Liver (tissue), 9 donors: Measurements from ENCODE around the gene CFP. TPM values are rescaled to one million over a fixed set of nuclear protein-coding genes. Genes with fewer than 3 reads are reported as not detected.

Source experiments
- DNase-seq: peaks from one replicate; pipeline ENCODE4 v3.0.0-alpha.2; 2017; ENCODE audit warnings: low spot score
- H3K27ac ChIP-seq, 2 donors: one replicate each; pipeline ENCODE4 v1.7.0; 2013; ENCODE audit warnings: inconsistent platforms in 2 of 2, low read length in 2 of 2, control low read depth in 1 of 2, low read depth in 1 of 2, mild to moderate bottlenecking in 1 of 2
- H3K27me3 ChIP-seq, 4 donors: one replicate each; pipeline versions ENCODE4 v1.6.1 to v1.7.0; 2013; ENCODE audit warnings: low read length in 3 of 4, inconsistent platforms in 1 of 4, mild to moderate bottlenecking in 1 of 4, moderate library complexity in 1 of 4; ENCODE audit not compliant: control insufficient read depth in 4 of 4, insufficient read depth in 4 of 4
- H3K36me3 ChIP-seq, 4 donors: one replicate each; pipeline versions ENCODE4 v1.6.1 to v1.7.0; 2013; ENCODE audit warnings: low read length in 3 of 4, mild to moderate bottlenecking in 3 of 4, low read depth in 1 of 4, moderate library complexity in 1 of 4; ENCODE audit not compliant: control insufficient read depth in 4 of 4, insufficient read depth in 3 of 4
- H3K4me1 ChIP-seq, 4 donors: one replicate each; pipeline versions ENCODE4 v1.6.1 to v1.7.0; 2013; ENCODE audit warnings: low read length in 3 of 4, mild to moderate bottlenecking in 3 of 4, moderate library complexity in 1 of 4; ENCODE audit not compliant: control insufficient read depth in 4 of 4, insufficient read depth in 4 of 4
- H3K4me3 ChIP-seq, 3 donors: one replicate each; pipeline versions ENCODE4 v1.6.1 to v1.7.0; 2013; ENCODE audit warnings: low read length in 3 of 3, control low read depth in 1 of 3, low read depth in 1 of 3, mild to moderate bottlenecking in 1 of 3
- H3K9ac ChIP-seq, 2 donors: one replicate each; pipeline ENCODE4 v1.7.0; 2013; ENCODE audit warnings: low read length in 2 of 2, mild to moderate bottlenecking in 2 of 2, moderate library complexity in 2 of 2, control low read depth in 1 of 2, low read depth in 1 of 2
- H3K9me3 ChIP-seq, 4 donors: one replicate each; pipeline versions ENCODE4 v1.6.1 to v1.7.0; 2013; ENCODE audit warnings: low read length in 3 of 4; ENCODE audit not compliant: control insufficient read depth in 4 of 4
- FOXA1 ChIP-seq: IDR thresholded peaks from 2 replicates; pipeline ENCODE4 v1.6.1; 2016; ENCODE audit warnings: antibody characterized with exemption
- FOXA2 ChIP-seq: IDR thresholded peaks from 2 replicates; pipeline ENCODE4 v1.6.1; 2016; ENCODE audit warnings: antibody characterized with exemption
- HNF4A ChIP-seq, 2 donors: conservative IDR thresholded peaks; 2 replicates each; pipeline ENCODE4 v1.6.1; 2016; ENCODE audit warnings: antibody characterized with exemption in 2 of 2, mild to moderate bottlenecking in 2 of 2
- HNF4G ChIP-seq: IDR thresholded peaks from 2 replicates; pipeline ENCODE4 v1.6.1; 2016; ENCODE audit warnings: antibody characterized with exemption
- JUND ChIP-seq, 2 donors: IDR thresholded peaks; 2 replicates each; pipeline ENCODE4 v1.6.1; 2016; ENCODE audit warnings: antibody characterized with exemption in 2 of 2
- NR2F2 ChIP-seq: IDR thresholded peaks from 2 replicates; pipeline ENCODE4 v1.6.1; 2016; ENCODE audit warnings: antibody characterized with exemption
- RXRA ChIP-seq, 2 donors: IDR thresholded peaks; 2 replicates each; pipeline ENCODE4 v1.6.1; 2017 to 2018; ENCODE audit warnings: antibody characterized with exemption in 2 of 2, mild to moderate bottlenecking in 1 of 2
- SP1 ChIP-seq: IDR thresholded peaks from 2 replicates; pipeline ENCODE4 v1.6.1; 2018; ENCODE audit warnings: antibody characterized with exemption, mild to moderate bottlenecking
- TAF1 ChIP-seq: conservative IDR thresholded peaks from 2 replicates; pipeline ENCODE4 v1.6.1; 2016; ENCODE audit warnings: antibody characterized with exemption, mild to moderate bottlenecking
- YY1 ChIP-seq: IDR thresholded peaks from 2 replicates; pipeline ENCODE4 v1.6.1; 2016; ENCODE audit warnings: antibody characterized with exemption, mild to moderate bottlenecking
- WGBS: extraction: QIAGEN DNeasy Blood & Tissue Kit; methylation state at CpG from one replicate; pipeline ENCODE4 v1.1.7; 2013; 5-methylcytosine and 5-hydroxymethylcytosine counted together
- polyA plus RNA-seq, 2 donors: library from polyadenylated mRNA; stranded (reverse) in 1 of 2; unstranded in 1 of 2; fragments of 200-250 nt in 1 of 2; fragments of >200 nt in 1 of 2; fragmentation: Nextera tagmentation in 1 of 2; extraction: Ambion mirVana in 1 of 2; gene quantifications; one replicate each; pipeline versions ENCODE4 v1.2.1 to v1.2.3, GENCODE V29; 2013 to 2015
- total RNA-seq, 2 donors: library from RNA; depleted of rRNA; stranded (reverse); fragments of >200 nt; gene quantifications; one replicate each; pipeline ENCODE4 v1.2.3, GENCODE V29; 2014
- TF ChIP-seq, protein P1 (sequence below): IDR thresholded peaks from 2 replicates; pipeline ENCODE4 v1.6.1; 2016; ENCODE audit warnings: antibody characterized with exemption, mild to moderate bottlenecking
- TF ChIP-seq, protein P2 (sequence below): IDR thresholded peaks from 2 replicates; pipeline ENCODE4 v1.6.1; 2016; ENCODE audit warnings: antibody characterized with exemption
- TF ChIP-seq, protein P3 (sequence below): IDR thresholded peaks from 2 replicates; pipeline ENCODE4 v1.6.1; 2016; ENCODE audit warnings: antibody characterized with exemption
- donor health status: healthy.
- donor health status: healthy.
- donor health status: healthy.
- donor health status: healthy.
- donor health status: healthy.

CFP gene
- total and polyA plus RNA-seq, 4 donors = 10.0 to 26.0 (median 16.6) TPM

DNA sequence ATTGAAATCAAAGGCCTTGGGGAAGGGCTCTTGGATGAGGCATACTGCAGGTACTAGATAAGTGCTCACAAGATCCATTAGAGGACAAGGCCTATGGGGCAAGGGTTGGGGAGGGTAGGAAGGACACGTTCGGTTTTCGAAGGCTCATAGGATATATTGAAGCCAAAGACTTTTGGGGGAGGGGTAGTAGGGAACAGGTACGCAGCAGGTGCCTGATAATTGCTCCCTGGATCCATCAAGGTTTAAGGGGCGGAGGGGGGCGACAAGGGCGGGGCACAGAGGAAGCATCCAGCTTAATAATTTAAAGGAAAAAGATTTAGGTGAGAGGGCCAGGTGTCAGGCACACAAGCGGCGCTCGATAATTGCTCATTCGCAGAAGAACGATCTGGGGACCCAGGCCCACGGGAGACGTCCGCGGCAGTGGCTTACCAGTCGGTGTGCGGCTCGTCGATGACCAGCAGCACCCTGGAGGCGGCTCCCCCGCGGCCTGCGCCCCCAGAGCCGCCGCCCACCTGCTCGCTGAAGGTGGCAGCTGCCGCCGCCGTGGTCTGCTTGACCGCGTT lies 10.7 kb downstream of the CFP start:
- no peak for TF ChIP-seq SP1
- no peak for TF ChIP-seq RXRA (IDR thresholded peaks at IDR 0.05)
- TF ChIP-seq HNF4A (conservative IDR thresholded peaks at IDR 0.05) = no peak
- TF ChIP-seq, protein P1, sequence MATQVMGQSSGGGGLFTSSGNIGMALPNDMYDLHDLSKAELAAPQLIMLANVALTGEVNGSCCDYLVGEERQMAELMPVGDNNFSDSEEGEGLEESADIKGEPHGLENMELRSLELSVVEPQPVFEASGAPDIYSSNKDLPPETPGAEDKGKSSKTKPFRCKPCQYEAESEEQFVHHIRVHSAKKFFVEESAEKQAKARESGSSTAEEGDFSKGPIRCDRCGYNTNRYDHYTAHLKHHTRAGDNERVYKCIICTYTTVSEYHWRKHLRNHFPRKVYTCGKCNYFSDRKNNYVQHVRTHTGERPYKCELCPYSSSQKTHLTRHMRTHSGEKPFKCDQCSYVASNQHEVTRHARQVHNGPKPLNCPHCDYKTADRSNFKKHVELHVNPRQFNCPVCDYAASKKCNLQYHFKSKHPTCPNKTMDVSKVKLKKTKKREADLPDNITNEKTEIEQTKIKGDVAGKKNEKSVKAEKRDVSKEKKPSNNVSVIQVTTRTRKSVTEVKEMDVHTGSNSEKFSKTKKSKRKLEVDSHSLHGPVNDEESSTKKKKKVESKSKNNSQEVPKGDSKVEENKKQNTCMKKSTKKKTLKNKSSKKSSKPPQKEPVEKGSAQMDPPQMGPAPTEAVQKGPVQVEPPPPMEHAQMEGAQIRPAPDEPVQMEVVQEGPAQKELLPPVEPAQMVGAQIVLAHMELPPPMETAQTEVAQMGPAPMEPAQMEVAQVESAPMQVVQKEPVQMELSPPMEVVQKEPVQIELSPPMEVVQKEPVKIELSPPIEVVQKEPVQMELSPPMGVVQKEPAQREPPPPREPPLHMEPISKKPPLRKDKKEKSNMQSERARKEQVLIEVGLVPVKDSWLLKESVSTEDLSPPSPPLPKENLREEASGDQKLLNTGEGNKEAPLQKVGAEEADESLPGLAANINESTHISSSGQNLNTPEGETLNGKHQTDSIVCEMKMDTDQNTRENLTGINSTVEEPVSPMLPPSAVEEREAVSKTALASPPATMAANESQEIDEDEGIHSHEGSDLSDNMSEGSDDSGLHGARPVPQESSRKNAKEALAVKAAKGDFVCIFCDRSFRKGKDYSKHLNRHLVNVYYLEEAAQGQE = no peak
- Histone ChIP-seq H3K36me3 (no peaks in the 10 kb centered on the region), H3K4me3 (peak overlapping the region in 1 of 3 donors; percentile 42), H3K9me3 (no peaks in the 10 kb centered on the region), H3K27me3 (no peaks in the 10 kb centered on the region), H3K4me1 (peaks cover 0 to 4% (median 0%) of the 10 kb centered on the region in 4 donors), H3K9ac (no peak overlapping the region), H3K27ac (no peak overlapping the region)
- no peak for DNase-seq
- 35% methylated on average over 32 of the region's 32 CpGs for WGBS

DNA sequence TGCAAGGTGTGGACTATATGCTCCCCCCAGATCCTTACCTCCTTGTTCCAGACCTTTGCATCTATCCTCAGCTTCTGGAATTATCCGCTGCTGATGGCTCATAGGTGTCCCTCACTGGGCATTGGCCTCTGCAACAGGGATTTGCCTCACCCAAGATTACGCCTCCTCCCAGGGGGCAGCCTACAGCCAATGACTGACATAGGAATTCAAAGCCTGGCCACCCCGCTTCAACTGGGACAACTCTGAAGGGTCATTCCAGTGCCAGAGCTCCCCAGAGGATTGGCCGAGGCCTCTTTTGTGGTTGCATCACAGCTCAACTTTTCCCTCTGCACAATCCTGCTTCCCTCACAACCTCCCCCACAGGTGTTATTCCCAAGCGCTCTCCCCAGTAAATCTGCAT lies 15.1 kb downstream of the CFP start:
- Histone ChIP-seq H3K27ac (no peak overlapping the region), H3K4me3 (no peak overlapping the region), H3K9me3 (no peaks in the 10 kb centered on the region), H3K4me1 (peaks cover 0 to 3% (median 0%) of the 10 kb centered on the region in 4 donors), H3K27me3 (no peaks in the 10 kb centered on the region), H3K9ac (no peak overlapping the region), H3K36me3 (no peaks in the 10 kb centered on the region)
- DNase-seq = no peak
- 75% methylated on average over 5 of the region's 5 CpGs for WGBS
- TF ChIP-seq HNF4A (conservative IDR thresholded peaks at IDR 0.05) (no peak), TAF1 (no peak), JUND (IDR thresholded peaks at IDR 0.05) (no peak), FOXA2 (no peak), RXRA (IDR thresholded peaks at IDR 0.05) (no peak), HNF4G (no peak)
- TF ChIP-seq, protein P2, sequence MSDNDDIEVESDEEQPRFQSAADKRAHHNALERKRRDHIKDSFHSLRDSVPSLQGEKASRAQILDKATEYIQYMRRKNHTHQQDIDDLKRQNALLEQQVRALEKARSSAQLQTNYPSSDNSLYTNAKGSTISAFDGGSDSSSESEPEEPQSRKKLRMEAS = no peak
- TF ChIP-seq, protein P3, sequence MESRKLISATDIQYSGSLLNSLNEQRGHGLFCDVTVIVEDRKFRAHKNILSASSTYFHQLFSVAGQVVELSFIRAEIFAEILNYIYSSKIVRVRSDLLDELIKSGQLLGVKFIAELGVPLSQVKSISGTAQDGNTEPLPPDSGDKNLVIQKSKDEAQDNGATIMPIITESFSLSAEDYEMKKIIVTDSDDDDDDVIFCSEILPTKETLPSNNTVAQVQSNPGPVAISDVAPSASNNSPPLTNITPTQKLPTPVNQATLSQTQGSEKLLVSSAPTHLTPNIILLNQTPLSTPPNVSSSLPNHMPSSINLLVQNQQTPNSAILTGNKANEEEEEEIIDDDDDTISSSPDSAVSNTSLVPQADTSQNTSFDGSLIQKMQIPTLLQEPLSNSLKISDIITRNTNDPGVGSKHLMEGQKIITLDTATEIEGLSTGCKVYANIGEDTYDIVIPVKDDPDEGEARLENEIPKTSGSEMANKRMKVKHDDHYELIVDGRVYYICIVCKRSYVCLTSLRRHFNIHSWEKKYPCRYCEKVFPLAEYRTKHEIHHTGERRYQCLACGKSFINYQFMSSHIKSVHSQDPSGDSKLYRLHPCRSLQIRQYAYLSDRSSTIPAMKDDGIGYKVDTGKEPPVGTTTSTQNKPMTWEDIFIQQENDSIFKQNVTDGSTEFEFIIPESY = no peak

DNA sequence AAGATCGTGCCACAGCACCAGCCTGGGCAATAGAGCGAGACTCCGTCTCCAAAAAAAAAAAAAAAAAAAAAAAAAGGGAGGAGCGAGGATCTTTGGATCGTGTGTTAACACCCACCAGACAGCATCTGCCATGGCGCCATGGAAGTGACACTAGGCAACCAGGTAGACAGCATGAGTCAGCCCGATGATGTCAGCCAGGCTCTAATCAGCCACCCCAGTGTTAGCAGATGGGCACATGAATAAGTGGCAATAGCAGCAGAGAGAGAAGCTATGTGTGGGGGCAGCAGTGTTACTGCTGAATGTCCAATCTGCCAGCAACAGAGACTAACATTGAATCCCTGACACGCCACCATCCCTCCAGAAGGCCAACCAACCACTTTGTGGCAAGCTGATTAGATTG lies 16.6 kb downstream of the CFP start:
- no peak for DNase-seq
- WGBS = 94% methylated on average over 8 of the region's 8 CpGs
- TF ChIP-seq TAF1 (no peak), YY1 (no peak), RXRA (IDR thresholded peaks at IDR 0.05) (no peak), FOXA1 (no peak), JUND (IDR thresholded peaks at IDR 0.05) (no peak), NR2F2 (no peak)
- TF ChIP-seq, protein P3 = no peak
- H3K9me3 ChIP-seq = no peaks in the 10 kb centered on the region
- H3K36me3 ChIP-seq = no peaks in the 10 kb centered on the region
- H3K27ac ChIP-seq = no peak overlapping the region
- no peaks in the 10 kb centered on the region for H3K4me1 ChIP-seq
- H3K9ac ChIP-seq = no peak overlapping the region
- no peak overlapping the region for H3K4me3 ChIP-seq
- H3K27me3 ChIP-seq = no peaks in the 10 kb centered on the region
